Tibial nerve (tissue), 4 donors: ENCODE results near the gene SLC25A22.

Experiments used
- EP300 ChIP-seq, 2 donors: sonication (generic); formaldehyde crosslinking; IDR thresholded peaks; one replicate each; pipeline ENCODE4 v1.6.1; 2017; ENCODE audit warnings: antibody characterized with exemption in 2 of 2, mild to moderate bottlenecking in 1 of 2
- POLR2A ChIP-seq, 2 donors: fragments of 450-650 bp; IDR thresholded peaks; one replicate each; pipeline ENCODE4 v1.6.1; 2017; ENCODE audit warnings: antibody characterized with exemption in 2 of 2, mild to moderate bottlenecking in 2 of 2, moderate library complexity in 2 of 2
- TF ChIP-seq, protein P1 (sequence below), 5 experiments: fragments of 200-600 bp in 3 of 5; fragments of 450-650 bp in 2 of 5; sonication (generic) in 3 of 5; IDR thresholded peaks; one replicate each; pipeline ENCODE4 v1.5.1; 2016 to 2019; ENCODE audit warnings: antibody characterized with exemption in 5 of 5, mild to moderate bottlenecking in 3 of 5, moderate library complexity in 2 of 5

DNA sequence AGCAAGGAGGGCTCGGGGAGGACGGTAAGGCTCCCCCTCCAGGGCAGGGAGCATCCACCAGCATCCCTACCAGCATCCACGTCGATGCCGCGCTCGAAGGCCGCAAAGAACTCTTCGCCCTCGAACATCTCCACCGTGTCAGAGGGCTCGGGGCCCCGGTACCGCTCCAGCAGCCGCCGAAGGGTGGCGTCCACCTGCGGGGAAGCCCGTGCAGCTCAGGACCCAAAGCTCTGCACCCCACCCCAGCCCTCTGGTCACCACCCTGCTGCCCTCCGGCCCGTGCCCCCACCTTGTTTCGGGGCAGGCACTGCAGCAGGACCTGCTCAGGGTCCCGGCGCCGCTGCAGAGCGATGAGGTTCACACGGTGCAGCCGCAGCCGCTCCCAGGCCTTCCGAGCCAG is 2.4 kb upstream of the SLC25A22 start:
- TF ChIP-seq, protein P1, sequence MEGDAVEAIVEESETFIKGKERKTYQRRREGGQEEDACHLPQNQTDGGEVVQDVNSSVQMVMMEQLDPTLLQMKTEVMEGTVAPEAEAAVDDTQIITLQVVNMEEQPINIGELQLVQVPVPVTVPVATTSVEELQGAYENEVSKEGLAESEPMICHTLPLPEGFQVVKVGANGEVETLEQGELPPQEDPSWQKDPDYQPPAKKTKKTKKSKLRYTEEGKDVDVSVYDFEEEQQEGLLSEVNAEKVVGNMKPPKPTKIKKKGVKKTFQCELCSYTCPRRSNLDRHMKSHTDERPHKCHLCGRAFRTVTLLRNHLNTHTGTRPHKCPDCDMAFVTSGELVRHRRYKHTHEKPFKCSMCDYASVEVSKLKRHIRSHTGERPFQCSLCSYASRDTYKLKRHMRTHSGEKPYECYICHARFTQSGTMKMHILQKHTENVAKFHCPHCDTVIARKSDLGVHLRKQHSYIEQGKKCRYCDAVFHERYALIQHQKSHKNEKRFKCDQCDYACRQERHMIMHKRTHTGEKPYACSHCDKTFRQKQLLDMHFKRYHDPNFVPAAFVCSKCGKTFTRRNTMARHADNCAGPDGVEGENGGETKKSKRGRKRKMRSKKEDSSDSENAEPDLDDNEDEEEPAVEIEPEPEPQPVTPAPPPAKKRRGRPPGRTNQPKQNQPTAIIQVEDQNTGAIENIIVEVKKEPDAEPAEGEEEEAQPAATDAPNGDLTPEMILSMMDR (IDR thresholded peaks at IDR 0.05): no peak
- TF ChIP-seq POLR2A (IDR thresholded peaks at IDR 0.05) (no peak), EP300 (IDR thresholded peaks at IDR 0.05) (no peak)
